ENCODE data around the gene MOV10L1. TPM values are rescaled to one million over a fixed set of nuclear protein-coding genes. Genes with fewer than 3 reads are reported as not detected.
A peak's percentile ranks its signal among the peaks of the same experiment; 100 is the strongest.

MOV10L1 gene
- total RNA-seq, 4 donors from 2014 or later = 0.33 to 1.5 (median 1.0) TPM

DNA sequence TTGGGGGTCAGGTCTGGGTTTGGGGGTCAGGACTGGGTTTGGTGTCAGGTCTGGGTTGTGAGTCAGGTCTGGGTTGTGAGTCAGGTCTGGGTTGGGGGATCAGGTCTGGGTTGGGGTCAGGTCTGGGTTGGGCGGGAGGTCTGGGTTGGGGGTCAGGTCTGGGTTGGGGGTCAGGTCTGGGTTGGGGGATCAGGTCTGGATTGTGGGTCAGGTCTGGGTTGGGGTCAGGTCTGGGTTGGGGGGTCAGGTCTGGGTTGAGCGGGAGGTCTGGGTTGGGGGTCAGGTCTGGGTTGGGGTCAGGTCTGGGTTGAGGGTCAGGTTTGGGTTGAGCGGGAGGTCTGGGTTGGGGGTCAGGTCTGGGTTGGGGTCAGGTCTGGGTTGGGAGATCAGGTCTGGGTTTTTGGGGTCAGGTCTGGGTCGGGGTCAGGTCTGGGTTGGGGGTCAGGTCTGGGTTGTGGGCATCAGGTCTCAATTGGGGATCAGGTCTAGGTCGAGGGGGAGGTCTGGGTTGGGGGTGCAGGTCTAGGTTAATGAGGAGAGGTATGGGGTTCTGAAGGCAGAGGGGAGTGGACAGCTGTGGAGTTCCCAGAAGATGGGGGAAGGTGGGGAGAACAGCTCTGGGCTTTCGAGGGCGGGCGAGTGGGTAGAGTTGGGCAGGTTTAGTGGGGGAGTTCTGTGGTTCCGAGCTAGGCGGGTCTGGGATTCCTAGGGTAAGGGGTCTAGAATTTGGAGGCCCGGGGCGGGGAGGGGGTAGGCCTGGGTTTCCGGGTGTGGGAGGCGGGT is 32.3 kb upstream of the MOV10L1 start:
- WGBS, 2 donors = 88 to 92% methylated on average over 13 of the region's 14 CpGs
- no peak for TF ChIP-seq CTCF (IDR thresholded peaks at IDR 0.05)
- TF ChIP-seq POLR2A (IDR thresholded peaks at IDR 0.05) = no peak
- Histone ChIP-seq H3K9me3 (no peaks in the 10 kb centered on the region), H3K27ac (no peak overlapping the region), H3K4me3 (replicated peaks in 1 of 3) (no peak overlapping the region), H3K27me3 (no peaks in the 10 kb centered on the region), H3K36me3 (no peaks in the 10 kb centered on the region), H3K4me1 (peaks cover 12 to 16% of the 10 kb centered on the region in 2 donors)
- intact Hi-C loops (cut with DNase I) = no loop called here
- DNase-seq = no peak

DNA sequence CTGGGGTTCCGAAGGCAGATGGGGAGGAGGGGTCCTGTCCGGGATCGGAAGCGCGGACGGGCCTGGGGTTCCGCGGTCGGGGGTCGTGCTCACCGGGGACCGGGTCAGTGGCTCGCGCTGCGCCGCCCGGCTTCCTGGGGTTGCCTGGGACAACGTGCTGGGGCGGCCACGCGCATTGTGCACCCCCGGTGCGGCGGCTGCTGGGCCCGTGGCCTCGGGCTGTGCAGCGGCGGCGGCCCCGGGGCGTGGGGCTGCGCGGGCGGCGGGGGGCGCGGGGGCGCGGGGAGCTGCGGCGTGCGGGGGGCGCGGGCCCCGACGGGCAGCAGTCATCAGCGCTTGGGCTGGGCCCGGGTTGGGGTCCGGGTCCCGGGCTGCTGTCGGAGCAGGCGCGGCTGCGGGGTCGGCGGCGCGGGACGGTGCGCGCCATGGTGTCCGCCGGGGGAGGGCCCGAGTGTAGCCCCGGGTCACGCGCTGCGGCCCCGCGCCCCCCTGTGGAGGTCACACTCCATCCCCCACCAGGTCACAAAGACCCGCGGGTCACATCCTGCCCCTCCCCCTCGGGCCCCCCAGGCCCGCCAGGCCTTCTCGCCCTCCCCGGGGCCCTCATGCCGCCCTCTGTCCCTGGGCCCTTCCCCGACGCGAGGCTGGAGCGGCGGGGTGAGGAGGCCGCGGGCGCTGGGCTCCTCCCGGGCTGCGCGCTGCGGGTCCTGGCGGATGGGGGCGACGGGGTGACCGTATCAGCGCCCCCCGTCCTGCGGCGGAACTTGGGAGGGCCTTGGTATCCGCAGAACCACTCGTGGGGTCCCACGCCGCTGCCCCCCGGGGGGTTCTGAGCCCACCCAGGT is 31.5 kb upstream of the MOV10L1 start, which contains the start of gene TTLL8:
Gene TTLL8, minus strand, starts transcription at position 238 of the 845 bp plus-strand sequence.
- Histone ChIP-seq H3K36me3 (no peaks in the 10 kb centered on the region), H3K4me3 (replicated peaks in 1 of 3) (peak within 1 kb of the TSS in 1 of 3 donors; percentile 23), H3K9me3 (no peaks in the 10 kb centered on the region), H3K27me3 (no peaks in the 10 kb centered on the region), H3K4me1 (peaks cover 12 to 16% of the 10 kb centered on the region in 2 donors), H3K27ac (no peak within 1 kb of the TSS)
- DNase-seq = no peak
- TF ChIP-seq POLR2A (IDR thresholded peaks at IDR 0.05) (no peak), CTCF (IDR thresholded peaks at IDR 0.05) (no peak)
- WGBS, 2 donors = 28 to 47% methylated on average over 19 to 33 of the region's 102 CpGs
- intact Hi-C loops (cut with DNase I) = no loop called here

DNA sequence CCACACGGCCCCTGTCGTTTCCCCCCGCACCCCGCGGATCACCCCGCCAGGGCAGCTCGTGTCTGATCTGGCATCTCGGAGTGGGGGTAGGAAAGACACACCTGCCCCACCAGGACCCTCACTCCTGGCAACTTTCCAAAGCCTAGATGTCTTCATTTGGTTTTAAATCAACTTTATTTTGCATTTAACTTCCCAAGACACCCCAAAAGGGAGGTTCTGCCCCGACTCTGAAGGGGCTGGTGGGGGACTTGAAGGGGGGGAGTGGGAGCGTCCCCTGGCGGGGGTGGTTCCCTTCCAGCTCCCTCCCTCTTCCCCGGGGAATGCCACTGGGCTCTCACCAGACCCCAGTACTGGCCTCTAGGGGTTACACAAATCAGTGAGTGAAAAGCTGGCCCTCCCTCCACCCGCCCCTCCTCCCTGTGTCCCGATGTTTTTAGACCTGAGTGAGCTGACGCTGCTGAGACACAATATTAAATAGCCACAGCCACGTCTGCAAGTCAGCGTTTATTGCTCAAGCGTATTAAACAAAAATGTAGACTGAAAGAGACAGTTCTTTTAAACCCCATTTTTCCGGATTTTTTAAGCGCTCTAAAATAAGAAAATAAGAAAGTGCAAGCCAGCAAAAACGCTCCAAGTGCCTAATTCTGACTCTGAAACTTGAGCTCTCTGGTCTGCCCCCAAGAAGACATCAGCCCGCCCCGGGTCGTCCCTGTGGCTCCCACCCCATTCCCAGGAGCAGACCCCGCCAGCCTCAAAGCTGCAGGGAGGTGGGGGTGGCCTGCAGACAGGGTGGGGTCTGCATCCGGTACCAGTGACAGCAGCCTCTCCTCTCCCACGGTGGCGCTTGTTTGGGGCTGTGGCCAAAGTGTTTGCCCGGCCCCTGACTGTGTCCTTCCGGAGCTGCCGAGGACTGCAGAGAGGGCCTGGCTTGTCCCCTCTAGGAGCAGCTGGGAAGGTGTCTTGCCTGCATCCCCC is 30.6 kb upstream of the MOV10L1 start:
- Histone ChIP-seq H3K4me3 (replicated peaks in 1 of 3) (peak overlapping the region in 1 of 3 donors; percentile 23), H3K36me3 (no peaks in the 10 kb centered on the region), H3K4me1 (peaks cover 12 to 16% of the 10 kb centered on the region in 2 donors), H3K27me3 (no peaks in the 10 kb centered on the region), H3K27ac (no peak overlapping the region), H3K9me3 (no peaks in the 10 kb centered on the region)
- peak; percentile 24 to 25 for DNase-seq
- WGBS, 2 donors = 19 to 21% methylated on average over 23 to 28 of the region's 31 CpGs
- TF ChIP-seq CTCF (IDR thresholded peaks at IDR 0.05) (peak in 1 of 6 experiments; percentile 12), POLR2A (IDR thresholded peaks at IDR 0.05) (no peak)
- intact Hi-C loops (cut with DNase I) = no loop called here

DNA sequence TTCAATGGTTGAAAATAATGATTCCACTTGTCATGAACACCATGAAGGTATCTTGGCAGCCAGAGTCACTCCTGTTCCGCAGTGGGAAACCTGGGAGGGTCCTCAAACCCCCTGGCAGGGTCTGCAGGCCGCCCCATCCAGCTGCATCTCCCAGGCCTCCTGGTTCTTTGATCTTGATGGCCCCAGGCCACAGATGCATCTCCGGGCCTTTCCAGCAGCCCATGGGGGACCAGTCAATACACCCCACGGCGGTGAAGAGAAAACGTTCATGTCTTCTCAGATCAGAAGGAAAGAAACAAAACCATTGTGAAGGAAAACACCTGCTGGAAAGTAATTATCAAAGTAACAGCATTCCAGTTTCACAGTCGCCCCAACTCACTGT is 29.9 kb upstream of the MOV10L1 start:
- H3K36me3 ChIP-seq = no peaks in the 10 kb centered on the region
- 89 to 92% methylated on average over 7 of the region's 7 CpGs for WGBS, 2 donors
- H3K4me1 ChIP-seq = peaks cover 12 to 16% of the 10 kb centered on the region in 2 donors
- H3K9me3 ChIP-seq = no peaks in the 10 kb centered on the region
- intact Hi-C loops (cut with DNase I) = no loop called here
- no peak overlapping the region for H3K27ac ChIP-seq
- peak overlapping the region in 1 of 3 donors; percentile 23 for H3K4me3 ChIP-seq (replicated peaks in 1 of 3)
- no peaks in the 10 kb centered on the region for H3K27me3 ChIP-seq
- TF ChIP-seq CTCF (IDR thresholded peaks at IDR 0.05) = no peak
- DNase-seq = no peak

Data from thyroid gland (tissue), 4 donors.